H7 (cell line): ENCODE data around the gene IDH3A. TPM values are rescaled to one million over a fixed set of nuclear protein-coding genes. Genes with fewer than 3 reads are reported as not detected.
A peak's percentile ranks its signal among the peaks of the same experiment; 100 is the strongest.

Source experiments
- DNase-seq: peaks from one replicate; pipeline ENCODE4 v3.0.0; 2012
- H3K27me3 ChIP-seq: 2 replicates; pipeline ENCODE4 v1.6.0; 2011; ENCODE audit warnings: mild to moderate bottlenecking, low read length; ENCODE audit not compliant: control insufficient read depth, insufficient read depth
- H3K36me3 ChIP-seq: replicated peaks from 2 replicates; pipeline ENCODE4 v1.5.1; 2011; ENCODE audit warnings: low read length; ENCODE audit not compliant: control insufficient read depth, insufficient read depth
- H3K4me3 ChIP-seq: 2 replicates; pipeline ENCODE4 v1.5.1; 2011; ENCODE audit warnings: low read depth, mild to moderate bottlenecking, control low read depth, low read length, moderate library complexity; ENCODE audit not compliant: insufficient read depth
- total RNA-seq: library from RNA; depleted of rRNA; stranded (reverse); fragments of >200 nt; shearing (Covaris generic); gene quantifications from 2 replicates; pipeline ENCODE4 v1.2.3, GENCODE V29; 2014

The IDH3A gene
- total RNA-seq, 1 experiment from 2014 or later: 27.4 TPM

DNA sequence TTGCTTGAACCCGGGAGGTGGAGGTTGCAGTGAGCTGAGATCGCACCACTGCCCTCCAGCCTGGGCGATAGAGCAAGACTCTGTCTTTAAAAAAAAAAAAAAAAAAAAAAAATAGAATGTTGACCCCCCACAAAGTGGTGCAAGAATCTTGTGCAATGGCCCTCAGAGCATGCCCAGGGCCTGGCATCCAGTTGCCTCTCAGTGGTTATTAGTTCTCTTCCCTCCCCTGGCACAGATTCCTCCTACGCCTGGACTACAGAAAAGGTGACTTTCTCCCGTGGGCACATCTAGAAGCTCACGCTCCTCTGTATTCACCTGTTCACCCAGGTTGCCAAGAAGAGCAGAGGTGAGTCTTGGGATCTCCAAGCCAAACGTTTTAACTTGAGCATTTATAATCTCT, 48.5 kb downstream of the IDH3A start:
- Histone ChIP-seq H3K27me3 (no peaks in the 10 kb centered on the region), H3K4me3 (no peak overlapping the region), H3K36me3 (no peaks in the 10 kb centered on the region)
- no peak for DNase-seq

GRCh38 chr15:78200276-78200930, 51.2 kb downstream of the IDH3A start:
- H3K36me3 ChIP-seq: no peaks in the 10 kb centered on the region
- no peak for DNase-seq
- H3K27me3 ChIP-seq: no peaks in the 10 kb centered on the region
- no peak overlapping the region for H3K4me3 ChIP-seq

DNA sequence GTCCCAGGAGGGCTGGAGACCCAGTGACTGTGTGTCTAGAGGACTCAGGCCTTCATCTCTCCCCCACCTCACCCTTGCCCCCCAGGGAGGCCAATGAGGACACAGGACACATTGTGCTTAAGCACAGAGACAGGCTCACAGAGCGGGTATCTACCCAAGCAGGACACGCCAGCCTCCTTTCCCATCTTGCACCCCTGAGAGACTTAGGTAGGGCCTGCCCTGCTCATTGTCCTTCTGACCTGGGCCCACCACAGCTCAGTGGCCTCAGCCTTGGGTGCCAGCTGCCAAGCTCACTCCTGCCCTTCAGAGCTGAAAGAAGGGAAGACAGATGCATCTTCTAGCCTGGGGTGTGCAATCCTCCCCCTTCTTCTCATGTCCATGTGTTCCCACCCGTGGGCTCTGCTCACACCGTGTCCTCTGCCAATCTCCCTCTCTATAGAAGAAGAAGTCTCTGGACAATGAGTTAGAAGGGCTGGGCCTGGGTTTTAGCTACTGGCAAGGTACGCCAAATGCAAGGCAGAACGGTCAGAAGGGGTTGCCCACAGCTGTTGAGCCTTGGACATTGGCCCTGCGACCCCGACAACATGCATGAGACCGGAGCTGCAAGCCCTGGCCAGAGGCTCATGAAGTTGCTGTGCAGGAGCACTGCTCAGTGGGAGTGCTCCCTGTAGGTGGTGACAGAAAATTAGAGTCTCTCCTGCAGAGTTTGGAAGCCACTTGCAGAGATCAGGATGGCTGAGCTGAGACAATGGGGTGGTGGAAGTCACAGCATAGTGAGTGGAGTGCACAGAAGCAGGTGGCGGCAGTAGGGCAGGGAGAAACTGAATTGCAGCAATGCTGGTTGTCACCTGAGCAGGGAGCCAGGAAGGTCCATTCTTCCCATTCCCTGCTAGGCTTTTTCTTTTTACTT, 52.4 kb downstream of the IDH3A start:
- Histone ChIP-seq H3K36me3 (no peaks in the 10 kb centered on the region), H3K4me3 (no peak overlapping the region), H3K27me3 (no peaks in the 10 kb centered on the region)
- peak; percentile 12 for DNase-seq

DNA sequence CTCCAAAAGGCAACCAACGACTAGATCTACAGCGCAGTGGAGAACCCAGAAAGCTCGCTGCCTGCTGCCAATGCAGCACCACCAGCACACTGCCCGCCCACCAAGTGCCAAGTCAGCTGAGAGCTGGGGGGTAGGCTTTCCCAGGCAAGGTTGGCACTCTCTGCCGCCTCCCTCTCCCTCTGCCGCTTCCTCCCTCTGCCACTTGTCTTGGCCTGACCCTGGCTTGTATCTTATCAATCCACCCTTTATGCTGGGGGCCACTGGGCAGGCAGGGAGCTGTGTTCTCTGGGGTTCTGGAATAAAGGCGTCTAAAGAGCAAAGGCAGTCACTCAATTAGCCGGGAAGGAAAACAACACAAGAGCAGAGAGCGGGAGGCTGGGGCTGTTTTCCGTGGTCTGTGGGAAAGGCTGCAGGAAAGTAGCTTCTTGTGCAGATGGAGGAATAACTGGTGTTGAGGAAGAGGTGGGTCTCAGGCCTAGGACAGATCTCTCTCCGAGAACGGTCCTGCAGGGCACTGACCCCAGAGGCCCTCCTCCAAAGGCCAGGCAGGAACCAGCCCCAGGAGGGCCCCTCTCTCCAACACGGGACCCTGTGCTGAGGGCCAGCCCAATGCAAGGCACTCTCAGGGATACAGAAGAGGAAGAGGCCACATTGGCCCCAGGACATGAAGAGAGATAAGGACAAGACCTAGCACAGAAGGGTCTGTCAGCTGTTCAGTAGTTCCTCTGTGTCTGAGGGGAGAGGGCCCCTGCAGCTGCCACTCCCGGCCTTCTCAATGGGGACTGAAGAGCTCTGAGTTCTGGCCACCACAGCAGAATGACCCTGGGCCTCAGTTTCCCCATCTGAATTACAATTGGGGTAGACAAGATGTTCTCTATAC, 54.4 kb downstream of the IDH3A start:
- H3K4me3 ChIP-seq: no peak overlapping the region
- peak; percentile 25 for DNase-seq
- H3K27me3 ChIP-seq: no peaks in the 10 kb centered on the region
- no peaks in the 10 kb centered on the region for H3K36me3 ChIP-seq

DNA sequence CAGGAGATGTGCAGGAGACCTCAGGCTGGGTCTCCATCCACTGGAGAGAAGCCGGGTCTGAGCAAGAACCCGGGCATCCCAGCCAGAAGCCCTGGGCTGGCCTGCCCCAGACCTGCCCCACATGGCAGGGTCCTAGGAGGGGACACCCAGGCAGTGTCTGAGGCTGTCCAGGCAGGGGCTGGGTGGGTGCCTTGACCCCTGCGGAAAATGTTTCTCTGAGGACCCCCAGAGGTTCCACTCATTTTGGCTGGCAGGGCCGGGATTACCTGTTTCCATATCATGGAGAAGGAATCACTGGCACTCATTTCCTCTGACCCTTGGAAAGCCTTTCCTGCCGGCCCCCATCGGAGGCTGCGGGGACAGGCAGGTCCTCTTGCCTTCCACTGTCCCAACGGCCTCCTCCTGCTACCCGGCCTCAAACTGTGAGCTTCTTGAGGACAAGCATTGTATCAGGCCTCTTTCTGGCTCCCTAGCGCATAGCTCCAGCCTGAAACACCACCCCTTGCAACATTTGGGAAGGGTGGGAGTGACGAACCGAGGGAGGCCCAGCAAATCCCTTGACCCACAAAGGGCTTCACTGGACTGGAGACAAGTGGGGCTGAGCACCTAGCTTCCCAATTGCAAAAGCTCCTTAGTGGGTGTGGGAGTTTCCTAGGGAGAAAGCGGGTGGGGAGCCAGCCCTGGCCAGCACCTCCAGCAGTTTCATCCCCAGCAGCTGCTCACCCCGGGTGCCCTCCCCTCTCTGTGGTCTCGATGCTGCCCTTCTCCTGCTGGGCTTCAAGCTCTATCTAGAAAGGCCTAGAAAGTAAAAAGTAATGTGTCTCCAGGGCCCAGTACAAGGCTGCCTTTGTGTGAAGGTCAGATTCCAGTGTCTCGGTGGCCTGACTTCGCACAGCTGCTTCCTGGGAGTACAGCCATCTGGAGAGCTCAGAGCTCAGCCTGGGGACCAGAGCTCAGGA, 55.5 kb downstream of the IDH3A start:
- DNase-seq: peak; percentile 34
- Histone ChIP-seq H3K4me3 (no peak overlapping the region), H3K36me3 (no peaks in the 10 kb centered on the region), H3K27me3 (no peaks in the 10 kb centered on the region)

- no peak for DNase-seq
- H3K36me3 ChIP-seq: no peaks in the 10 kb centered on the region
- H3K4me3 ChIP-seq: no peak overlapping the region
- no peaks in the 10 kb centered on the region for H3K27me3 ChIP-seq
Measured at GRCh38 chr15:78205337-78205736, 56.2 kb downstream of the IDH3A start.

DNA sequence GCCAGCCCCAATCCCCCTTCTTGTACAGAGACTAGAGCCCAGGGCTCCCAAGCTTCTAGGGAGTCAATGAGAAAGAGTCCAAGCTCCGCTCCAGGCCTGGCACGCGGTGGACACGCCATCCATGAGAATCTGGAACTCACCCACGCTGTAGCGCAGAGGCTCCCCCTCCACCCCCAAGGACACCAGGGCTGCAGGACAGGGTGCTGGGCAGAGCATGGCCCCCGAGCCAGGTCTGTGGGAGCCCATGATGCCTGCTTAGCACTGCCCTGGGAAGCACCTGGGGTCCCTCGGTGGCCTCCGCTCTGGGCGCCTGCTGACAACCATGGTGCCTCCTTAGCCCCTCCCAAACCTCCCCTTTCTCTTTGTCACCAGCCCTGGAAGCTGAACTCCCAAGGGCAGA, 56.7 kb downstream of the IDH3A start:
- peak; percentile 29 for DNase-seq
- no peak overlapping the region for H3K4me3 ChIP-seq
- H3K27me3 ChIP-seq: no peaks in the 10 kb centered on the region
- H3K36me3 ChIP-seq: no peaks in the 10 kb centered on the region

GRCh38 chr15:78206326-78207109, 57.4 kb downstream of the IDH3A start:
- DNase-seq: peak; percentile 31
- no peaks in the 10 kb centered on the region for H3K36me3 ChIP-seq
- no peak overlapping the region for H3K4me3 ChIP-seq
- no peaks in the 10 kb centered on the region for H3K27me3 ChIP-seq

DNA sequence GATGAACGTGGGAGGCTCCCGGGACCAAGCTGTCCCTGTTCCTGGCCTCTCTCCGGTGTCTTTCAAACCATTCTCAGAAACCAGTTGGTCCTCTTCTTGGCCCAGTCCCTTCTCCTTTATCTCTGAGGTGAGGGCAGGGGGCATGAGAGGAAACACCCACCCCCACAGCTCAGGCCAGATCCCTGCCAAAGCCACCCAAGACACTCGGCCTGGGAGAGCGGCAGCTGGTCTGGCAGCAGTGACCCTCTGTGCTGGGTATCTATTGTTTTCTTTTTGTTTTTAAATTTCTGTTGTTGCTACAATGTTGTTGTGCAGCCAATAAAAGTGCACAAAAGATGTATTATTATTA, 57.9 kb downstream of the IDH3A start:
- H3K27me3 ChIP-seq: no peaks in the 10 kb centered on the region
- no peak for DNase-seq
- H3K36me3 ChIP-seq: no peaks in the 10 kb centered on the region
- no peak overlapping the region for H3K4me3 ChIP-seq

DNA sequence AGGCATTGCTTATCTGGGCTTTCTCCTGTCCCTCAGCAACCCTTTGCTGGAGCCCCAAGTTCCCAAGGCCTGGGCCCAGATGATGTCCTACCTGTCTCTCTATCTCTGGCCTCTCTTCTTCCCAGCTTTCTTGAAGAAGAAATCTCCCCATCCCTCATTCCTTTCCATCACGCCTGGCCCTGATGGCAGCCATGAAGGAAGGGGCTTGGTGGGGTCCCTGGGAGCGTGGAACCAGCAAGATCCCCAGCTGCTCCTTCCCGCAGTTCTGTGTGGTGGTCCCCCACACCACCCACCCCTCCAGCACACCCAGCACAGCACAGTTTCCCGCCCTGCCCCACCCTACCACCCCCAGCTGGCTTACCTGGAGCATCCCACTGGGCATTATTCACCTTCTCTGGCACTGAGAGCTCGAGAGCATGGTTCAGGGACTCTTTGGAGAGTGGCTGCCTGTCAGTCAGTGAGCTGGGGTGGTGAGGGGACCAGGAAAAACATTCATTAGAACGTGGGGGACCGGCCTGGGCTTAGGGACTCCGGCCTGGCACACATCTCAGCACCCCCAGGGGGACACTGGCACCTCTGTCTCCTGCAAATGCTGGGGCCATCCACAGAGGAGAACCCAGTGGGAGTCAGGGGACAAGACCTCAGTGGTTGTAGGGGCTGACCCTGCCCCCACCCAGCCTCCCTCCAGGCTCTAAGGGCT, 58.6 kb downstream of the IDH3A start:
- H3K4me3 ChIP-seq: no peak overlapping the region
- peak; percentile 19 for DNase-seq
- no peaks in the 10 kb centered on the region for H3K36me3 ChIP-seq
- H3K27me3 ChIP-seq: no peaks in the 10 kb centered on the region

GRCh38 chr15:78208341-78208844, 59.2 kb downstream of the IDH3A start:
- Histone ChIP-seq H3K27me3 (no peaks in the 10 kb centered on the region), H3K36me3 (no peaks in the 10 kb centered on the region), H3K4me3 (no peak overlapping the region)
- DNase-seq: peak; percentile 13

- peak; percentile 27 for DNase-seq
Measured at GRCh38 chr15:78208887-78209645, 59.9 kb downstream of the IDH3A start.

More at GRCh38 chr15:78208887-78209645, 59.9 kb downstream of the IDH3A start:
- Histone ChIP-seq H3K36me3 (no peaks in the 10 kb centered on the region), H3K27me3 (no peaks in the 10 kb centered on the region), H3K4me3 (no peak overlapping the region)
